ENCODE results near the gene CLK1. TPM values are rescaled to one million over a fixed set of nuclear protein-coding genes. Genes with fewer than 3 reads are reported as not detected.
A peak's percentile ranks its signal among the peaks of the same experiment; 100 is the strongest.

CLK1 gene
- polyA plus RNA-seq, 6 donors from 2014 or later, result 44.0 to 107 (median 55.5) TPM

- H3K4me1 Mint-ChIP-seq, result peaks cover 24 to 46% (median 30%) of the 10 kb centered on the region in 3 donors
- DNase-seq (peak; percentile 73), ATAC-seq (ENCODE audit: low read depth in 2 of 2) (peak; percentile 46 to 48)
- H3K36me3 Mint-ChIP-seq, result peaks cover 14 to 22% of the 10 kb centered on the region in 2 donors
- H3K4me3 Mint-ChIP-seq, result peak overlapping the region; percentile 91 to 99 (median 96)
- H3K27ac Mint-ChIP-seq, result peak overlapping the region; percentile 34 to 100 (median 98)
- H3K27me3 Mint-ChIP-seq, result no peaks in the 10 kb centered on the region
- no peaks in the 10 kb centered on the region for H3K9me3 Mint-ChIP-seq
Measured at GRCh38 chr2:200812122-200813022, 52.1 kb downstream of the CLK1 start.

GRCh38 chr2:200811333-200812121, 52.9 kb downstream of the CLK1 start, which contains the start of gene BZW1:
Gene BZW1 (plus strand): TSS chr2:200811910. CDS start chr2:200813218, 1,308 bp downstream.
- H3K4me3 Mint-ChIP-seq, result peak within 1 kb of the TSS; percentile 91 to 99 (median 96)
- H3K27me3 Mint-ChIP-seq, result no peaks in the 10 kb centered on the region
- DNase-seq (peak; percentile 97), ATAC-seq (ENCODE audit: low read depth in 2 of 2) (peak; percentile 79 to 80)
- no peaks in the 10 kb centered on the region for H3K9me3 Mint-ChIP-seq
- H3K36me3 Mint-ChIP-seq, result peaks cover 13 to 15% of the 10 kb centered on the region in 2 donors
- peaks cover 24 to 46% (median 30%) of the 10 kb centered on the region in 3 donors for H3K4me1 Mint-ChIP-seq
- H3K27ac Mint-ChIP-seq, result peak within 1 kb of the TSS; percentile 98 to 100 (median 99)

DNA sequence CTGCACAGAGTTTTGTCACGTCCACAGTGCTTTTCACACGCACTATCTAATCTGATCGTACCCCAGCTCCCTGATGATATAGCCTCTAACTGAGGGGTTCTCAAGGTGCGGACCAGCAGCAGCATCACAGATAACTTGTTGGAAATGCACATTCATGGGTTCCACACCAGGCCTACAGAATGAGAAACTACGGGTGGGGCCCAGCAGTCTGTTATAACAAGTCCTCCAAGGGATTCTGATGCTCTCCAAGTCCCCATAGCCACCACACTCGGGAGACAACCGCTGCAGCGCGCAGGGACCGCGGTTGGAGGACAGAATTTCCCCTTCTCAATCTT, 53.5 kb downstream of the CLK1 start:
- Mint-ChIP-seq H3K27me3 (no peaks in the 10 kb centered on the region), H3K4me3 (peak overlapping the region; percentile 91 to 98 (median 96)), H3K9me3 (no peaks in the 10 kb centered on the region), H3K36me3 (peaks cover 11 to 13% of the 10 kb centered on the region in 2 donors), H3K4me1 (peaks cover 24 to 46% (median 30%) of the 10 kb centered on the region in 3 donors), H3K27ac (peak overlapping the region; percentile 97 to 100 (median 98))
- DNase-seq (no peak), ATAC-seq (ENCODE audit: low read depth in 2 of 2) (no peak)

DNA sequence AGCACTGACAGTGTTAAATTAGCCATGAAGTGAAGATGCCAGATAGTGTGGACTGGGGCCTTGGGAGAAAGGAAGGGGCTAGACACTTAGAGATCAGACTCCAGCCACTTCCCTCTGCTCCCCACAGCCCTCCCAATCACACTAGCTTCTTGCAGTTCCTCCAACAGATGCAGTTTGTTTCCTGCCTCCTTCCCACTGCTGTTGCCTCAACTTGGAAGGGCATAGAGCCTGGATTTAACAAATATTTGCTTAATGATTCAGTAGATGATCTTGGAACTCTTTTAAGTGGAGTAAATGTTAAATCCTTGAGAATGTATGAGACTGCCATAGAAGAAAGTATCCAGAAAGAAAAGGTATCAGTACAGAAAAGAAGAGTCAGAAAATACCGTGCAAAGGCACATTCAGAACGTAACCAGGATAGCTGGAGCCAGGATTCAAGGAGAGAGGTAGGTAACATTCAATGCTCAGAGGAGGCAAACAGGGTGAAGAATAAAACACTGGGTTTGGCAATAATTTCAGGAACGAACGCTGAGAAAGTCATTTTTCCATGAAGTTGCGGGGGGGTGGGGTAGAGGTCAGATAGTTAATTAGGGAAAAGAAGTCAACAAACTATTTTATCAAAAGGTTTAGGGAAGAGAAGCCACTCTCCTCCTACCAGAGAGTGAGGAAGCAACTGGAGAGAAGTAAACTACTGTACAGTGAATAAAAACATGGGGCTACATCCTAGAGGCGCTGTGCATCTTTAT, 54.0 kb downstream of the CLK1 start:
- H3K9me3 Mint-ChIP-seq, result no peaks in the 10 kb centered on the region
- H3K27ac Mint-ChIP-seq, result peak overlapping the region; percentile 21 to 99 (median 98)
- H3K4me3 Mint-ChIP-seq, result peak overlapping the region; percentile 84 to 98 (median 94)
- ATAC-seq (ENCODE audit: low read depth in 2 of 2) (no peak), DNase-seq (no peak)
- H3K36me3 Mint-ChIP-seq, result peaks cover 5 to 10% of the 10 kb centered on the region in 2 donors
- H3K4me1 Mint-ChIP-seq, result peaks cover 23 to 44% (median 30%) of the 10 kb centered on the region in 3 donors
- no peaks in the 10 kb centered on the region for H3K27me3 Mint-ChIP-seq

DNA sequence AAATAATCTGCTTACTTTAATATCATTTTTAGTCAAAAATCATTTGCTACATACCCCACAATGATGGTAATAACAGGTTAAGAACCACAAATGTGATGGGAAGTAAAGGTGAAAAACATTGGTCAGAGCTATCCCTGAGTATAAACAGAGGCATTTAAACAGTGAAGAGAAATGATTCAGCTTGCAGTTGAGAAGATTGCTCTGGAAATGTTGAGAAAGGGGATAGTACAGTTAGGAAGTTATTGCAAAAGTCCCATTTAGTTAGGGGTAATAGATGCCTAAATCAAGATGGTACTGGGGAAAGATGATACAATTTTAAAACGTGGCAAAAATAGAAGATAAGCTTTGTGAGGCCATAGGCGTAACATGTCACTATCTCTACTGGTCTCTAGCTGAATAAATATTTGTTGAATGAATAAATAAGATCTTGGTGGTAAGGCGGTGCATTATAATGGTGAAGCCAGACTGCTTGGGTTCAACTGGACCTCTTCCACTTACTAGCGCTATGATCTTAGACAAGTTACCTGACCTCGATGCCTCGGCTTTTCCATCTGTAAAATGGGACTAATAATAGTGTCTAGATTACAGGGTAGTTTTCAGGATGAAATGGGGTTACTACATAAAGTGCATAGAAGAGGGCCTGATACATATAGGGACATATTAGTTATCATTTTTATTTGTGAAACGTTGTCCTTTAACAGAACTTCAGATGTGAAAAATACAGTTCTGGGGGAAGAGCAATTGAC, 54.8 kb downstream of the CLK1 start:
- Mint-ChIP-seq H3K36me3 (peaks cover 2 to 5% of the 10 kb centered on the region in 2 donors), H3K27ac (peak overlapping the region in 4 of 6 donors; percentile 47 to 98 (median 72)), H3K4me3 (peak overlapping the region; percentile 6 to 98 (median 89)), H3K9me3 (no peaks in the 10 kb centered on the region), H3K27me3 (no peaks in the 10 kb centered on the region), H3K4me1 (peaks cover 17 to 37% (median 28%) of the 10 kb centered on the region in 3 donors)
- ATAC-seq (ENCODE audit: low read depth in 2 of 2), result no peak
- no peak for DNase-seq

Other genes starting within 250 kb of the CLK1 start
- 100 to 1,000 TPM; 165 to 201 (median 179) TPM for gene BZW1, start 52.7 kb downstream of the CLK1 start, polyA plus RNA-seq (ENCODE audit: low read depth in 6 of 6)
- gene PPIL3, start 24.4 kb upstream of the CLK1 start, polyA plus RNA-seq (ENCODE audit: low read depth in 6 of 6), result 10 to 100 TPM; 25.3 to 47.1 (median 33.7) TPM
- gene NIF3L1, start 24.7 kb upstream of the CLK1 start, polyA plus RNA-seq (ENCODE audit: low read depth in 6 of 6), result 10 to 100 TPM; 12.2 to 22.0 (median 14.9) TPM
- 10 to 100 TPM in 3 of 6 donors, 1 to 10 TPM in 3; 4.3 to 11.8 (median 9.5) TPM for gene ORC2, start 99.0 kb upstream of the CLK1 start, polyA plus RNA-seq (ENCODE audit: low read depth in 6 of 6)
- 10 to 100 TPM; 12.3 to 24.6 (median 20.5) TPM for gene HYCC2, start 207.0 kb upstream of the CLK1 start, polyA plus RNA-seq (ENCODE audit: low read depth in 6 of 6)
- gene NDUFB3, start 207.3 kb upstream of the CLK1 start, polyA plus RNA-seq (ENCODE audit: low read depth in 6 of 6), result 100 to 1,000 TPM; 196 to 279 (median 251) TPM

All from naive B cell (primary cell).